Uterus (tissue), 4 donors: ENCODE data around the gene SVEP1. TPM values are rescaled to one million over a fixed set of nuclear protein-coding genes. Genes with fewer than 3 reads are reported as not detected.
"Not testable (repeated sequence)": the region's sequence is repeated elsewhere in the genome, so short reads cannot be mapped to it uniquely, and the experiment has no call there.

Experiments used
- DNase-seq, 2 donors: peaks; one replicate each; pipeline ENCODE4 v3.0.0-alpha.2; 2019 to 2020
- H3K27ac ChIP-seq, 2 donors: fragments of 200-600 bp; sonication (generic); 1 replicate in 1 of 2; 2 replicates in 1 of 2; pipeline ENCODE4 v1.5.1; 2016 to 2018
- H3K27me3 ChIP-seq, 2 donors: fragments of 200-600 bp; sonication (generic); one replicate each; pipeline ENCODE4 v1.5.1; 2018 to 2019; ENCODE audit warnings: control low read depth in 1 of 2
- H3K36me3 ChIP-seq, 2 donors: fragments of 200-600 bp; sonication (generic); one replicate each; pipeline ENCODE4 v1.5.1; 2019; ENCODE audit warnings: control low read depth in 1 of 2
- H3K4me1 ChIP-seq, 2 donors: fragments of 200-600 bp; sonication (generic); one replicate each; pipeline ENCODE4 v1.5.1; 2018 to 2019; ENCODE audit warnings: control low read depth in 1 of 2
- H3K4me3 ChIP-seq, 2 donors: fragments of 200-600 bp; sonication (generic); 1 replicate in 1 of 2; 2 replicates in 1 of 2; pipeline ENCODE4 v1.5.1; 2018 to 2019; ENCODE audit warnings: mild to moderate bottlenecking in 1 of 2
- H3K9me3 ChIP-seq, 2 donors: fragments of 200-600 bp; sonication (generic); one replicate each; pipeline ENCODE4 v1.5.1; 2019; ENCODE audit warnings: control low read depth in 1 of 2
- CTCF ChIP-seq, 4 experiments: fragments of 200-600 bp in 2 of 4; fragments of 450-650 bp in 2 of 4; sonication (generic) in 2 of 4; IDR thresholded peaks; one replicate each; pipeline ENCODE4 v1.5.1; 2016 to 2019; ENCODE audit warnings: antibody characterized with exemption in 4 of 4, mild to moderate bottlenecking in 2 of 4, moderate library complexity in 1 of 4
- POLR2A ChIP-seq, 2 donors: fragments of 450-650 bp; IDR thresholded peaks; one replicate each; pipeline ENCODE4 v1.6.1; 2016; ENCODE audit warnings: antibody characterized with exemption in 2 of 2, mild to moderate bottlenecking in 1 of 2, moderate library complexity in 1 of 2
- intact Hi-C: fragments of 100-400 bp; cut with DNase I; formaldehyde crosslinking; loops from one replicate; pipeline ENCODE4 v1.15.1; 2023; ENCODE audit warnings: low total_unique reads
- total RNA-seq, 4 donors: library from RNA; depleted of rRNA in 3 of 4; stranded (reverse); fragments of >200 nt in 3 of 4; gene quantifications; one replicate each; pipeline versions ENCODE4 v1.1.0 to v1.2.4, GENCODE V29; 2014 to 2023
- donor health status: DM: yes; HTN: yes; CAD: no.

SVEP1 gene
- total RNA-seq, 4 donors from 2014 or later, result 47.9 to 63.5 (median 58.0) TPM

GRCh38 chr9:110383491-110383890 lies 196.1 kb downstream of the SVEP1 start:
- intact Hi-C loops, result no loop called here
- DNase-seq, result no peak
- Histone ChIP-seq H3K9me3 (no peaks in the 10 kb centered on the region), H3K27ac (no peak overlapping the region), H3K4me1 (no peaks in the 10 kb centered on the region), H3K27me3 (no peaks in the 10 kb centered on the region), H3K4me3 (no peak overlapping the region), H3K36me3 (no peaks in the 10 kb centered on the region)
- no peak for TF ChIP-seq POLR2A (IDR thresholded peaks at IDR 0.05)
- TF ChIP-seq CTCF (IDR thresholded peaks at IDR 0.05), result no peak

DNA sequence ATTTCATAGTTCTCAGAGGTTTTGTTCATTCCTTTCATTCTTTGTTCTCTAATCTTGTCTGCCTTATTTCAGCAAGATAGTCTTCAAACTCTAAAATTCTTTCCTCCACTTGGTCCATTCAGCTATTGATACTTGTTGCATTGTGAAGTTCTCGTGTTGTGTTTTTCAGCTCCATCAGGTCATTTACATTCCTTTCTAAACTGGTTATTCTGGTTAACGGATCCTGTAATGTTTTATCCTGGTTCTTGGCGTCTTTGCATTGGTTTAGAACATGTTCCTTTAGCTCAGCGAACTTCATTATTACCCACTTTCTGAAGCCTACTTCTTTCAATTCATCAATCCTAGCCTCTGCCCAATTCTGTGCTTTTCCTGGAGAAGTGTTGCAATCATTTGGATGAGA lies 196.8 kb downstream of the SVEP1 start:
- H3K9me3 ChIP-seq, result no peaks in the 10 kb centered on the region
- H3K27me3 ChIP-seq, result no peaks in the 10 kb centered on the region
- DNase-seq, result no peak
- intact Hi-C loops, result no loop called here
- no peaks in the 10 kb centered on the region for H3K36me3 ChIP-seq
- no peak for TF ChIP-seq POLR2A (IDR thresholded peaks at IDR 0.05)
- TF ChIP-seq CTCF (IDR thresholded peaks at IDR 0.05), result no peak
- H3K27ac ChIP-seq, result no peak overlapping the region
- H3K4me1 ChIP-seq, result no peaks in the 10 kb centered on the region
- no peak overlapping the region for H3K4me3 ChIP-seq

DNA sequence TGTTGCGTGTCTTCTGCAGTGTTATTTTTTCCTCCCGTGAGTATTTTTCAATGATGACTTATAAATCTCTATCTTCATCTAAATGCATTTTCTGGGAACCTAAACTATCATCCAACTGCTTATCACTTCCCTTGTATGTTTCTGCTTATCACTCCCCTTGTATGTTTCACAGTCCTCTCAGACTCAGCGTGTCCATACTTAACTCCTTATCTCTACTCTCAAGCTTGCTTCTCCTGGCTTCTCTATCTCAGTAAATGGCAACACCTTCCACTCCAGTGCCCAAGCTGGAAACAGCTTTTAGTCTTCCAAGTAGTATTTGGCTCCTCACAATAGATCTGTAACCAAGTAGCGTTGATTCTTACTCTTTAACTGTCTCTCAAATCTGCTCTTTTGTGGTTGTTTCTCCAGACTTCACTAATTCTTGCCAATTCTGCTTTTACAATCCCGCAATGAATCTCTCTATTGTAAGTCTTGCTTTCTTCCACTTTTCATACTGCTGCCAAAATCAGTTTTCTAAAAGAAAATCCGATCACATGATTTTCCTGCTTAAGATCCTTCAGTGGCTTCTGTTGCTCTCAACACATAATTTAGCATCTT lies 208.0 kb downstream of the SVEP1 start:
- no peak for TF ChIP-seq POLR2A (IDR thresholded peaks at IDR 0.05)
- TF ChIP-seq CTCF (IDR thresholded peaks at IDR 0.05), result no peak
- H3K9me3 ChIP-seq, result no peaks in the 10 kb centered on the region
- H3K27ac ChIP-seq, result no peak overlapping the region
- no peaks in the 10 kb centered on the region for H3K27me3 ChIP-seq
- no peak overlapping the region for H3K4me3 ChIP-seq
- intact Hi-C loops, result no loop called here
- no peaks in the 10 kb centered on the region for H3K4me1 ChIP-seq
- no peak for DNase-seq
- no peaks in the 10 kb centered on the region for H3K36me3 ChIP-seq

- H3K27ac ChIP-seq, result no peak overlapping the region
- no peaks in the 10 kb centered on the region for H3K4me1 ChIP-seq
- no peaks in the 10 kb centered on the region for H3K9me3 ChIP-seq
- no peaks in the 10 kb centered on the region for H3K27me3 ChIP-seq
- no peak for DNase-seq
- H3K36me3 ChIP-seq, result no peaks in the 10 kb centered on the region
- intact Hi-C loops, result no loop called here
- TF ChIP-seq POLR2A (IDR thresholded peaks at IDR 0.05), result no peak
- TF ChIP-seq CTCF (IDR thresholded peaks at IDR 0.05), result no peak
- no peak overlapping the region for H3K4me3 ChIP-seq
Measured at GRCh38 chr9:110370315-110370714, 209.2 kb downstream of the SVEP1 start.

DNA sequence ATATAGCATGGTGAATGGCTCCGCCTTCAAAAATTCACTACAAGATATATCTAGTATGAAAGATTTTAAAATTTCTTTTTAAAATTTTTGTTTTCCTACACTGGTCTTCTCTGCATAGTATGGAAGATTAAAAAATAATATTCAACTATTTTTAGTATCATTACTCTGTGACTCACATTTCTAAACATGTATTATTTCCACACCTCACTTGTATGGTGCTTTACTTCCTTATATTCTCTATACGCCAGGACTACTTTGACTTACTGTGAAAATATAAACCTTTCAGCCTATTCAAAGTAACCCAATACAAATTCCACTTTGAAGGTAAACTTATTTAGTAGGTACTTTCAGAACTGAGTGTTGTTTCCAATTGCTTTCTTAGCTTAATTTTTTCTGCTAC lies 215.1 kb downstream of the SVEP1 start:
- intact Hi-C loops, result no loop called here

GRCh38 chr9:110358992-110359391 lies 220.5 kb downstream of the SVEP1 start:
- not testable (repeated sequence) for H3K4me3 ChIP-seq, H3K9me3 ChIP-seq

More for the DNA sequence above, 215.1 kb downstream of the SVEP1 start:
- Histone ChIP-seq H3K4me1 (no peaks in the 10 kb centered on the region), H3K36me3 (no peaks in the 10 kb centered on the region), H3K4me3 (no peak overlapping the region), H3K27me3 (no peaks in the 10 kb centered on the region), H3K9me3 (no peaks in the 10 kb centered on the region), H3K27ac (no peak overlapping the region)
- no peak for DNase-seq
- TF ChIP-seq POLR2A (IDR thresholded peaks at IDR 0.05) (no peak), CTCF (IDR thresholded peaks at IDR 0.05) (no peak)

More at GRCh38 chr9:110358992-110359391, 220.5 kb downstream of the SVEP1 start:
- intact Hi-C loops, H3K4me1 ChIP-seq, H3K27me3 ChIP-seq, H3K27ac ChIP-seq, DNase-seq, H3K36me3 ChIP-seq: not testable (repeated sequence)
